Suprapubic skin (tissue), 4 donors: ENCODE data around the gene IFIT1B. TPM values are rescaled to one million over a fixed set of nuclear protein-coding genes. Genes with fewer than 3 reads are reported as not detected.

Source experiments
- DNase-seq, 2 donors: peaks; one replicate each; pipeline ENCODE4 v3.0.0-alpha.2; 2019; ENCODE audit warnings: low spot score in 2 of 2
- H3K27ac ChIP-seq: fragments of 200-600 bp; sonication (generic); one replicate; pipeline ENCODE4 v1.5.1; 2019
- H3K27me3 ChIP-seq: fragments of 200-600 bp; sonication (generic); one replicate; pipeline ENCODE4 v1.5.1; 2019
- H3K36me3 ChIP-seq: fragments of 200-600 bp; sonication (generic); one replicate; pipeline ENCODE4 v1.5.1; 2019
- H3K4me1 ChIP-seq: fragments of 200-600 bp; sonication (generic); one replicate; pipeline ENCODE4 v1.5.1; 2019
- H3K4me3 ChIP-seq: fragments of 200-600 bp; sonication (generic); one replicate; pipeline ENCODE4 v1.5.1; 2019; ENCODE audit warnings: mild to moderate bottlenecking
- H3K9me3 ChIP-seq: fragments of 200-600 bp; sonication (generic); one replicate; pipeline ENCODE4 v1.5.1; 2019
- CTCF ChIP-seq, 2 donors: fragments of 200-600 bp in 1 of 2; fragments of 450-650 bp in 1 of 2; sonication (generic) in 1 of 2; IDR thresholded peaks; one replicate each; pipeline ENCODE4 v1.5.1; 2016 to 2019; ENCODE audit warnings: antibody characterized with exemption in 2 of 2, mild to moderate bottlenecking in 1 of 2, moderate library complexity in 1 of 2
- EP300 ChIP-seq: sonication (generic); formaldehyde crosslinking; IDR thresholded peaks from one replicate; pipeline ENCODE4 v1.6.1; 2017; ENCODE audit warnings: antibody characterized with exemption
- POLR2A ChIP-seq, 2 donors: fragments of 450-650 bp; IDR thresholded peaks; one replicate each; pipeline ENCODE4 v1.6.1; 2017; ENCODE audit warnings: antibody characterized with exemption in 2 of 2, mild to moderate bottlenecking in 2 of 2, moderate library complexity in 2 of 2
- POLR2AphosphoS5 ChIP-seq, 3 donors: sonication (generic); formaldehyde crosslinking; IDR thresholded peaks; one replicate each; pipeline ENCODE4 v1.6.1; 2017; ENCODE audit warnings: antibody characterized with exemption in 3 of 3
- WGBS: methylation state at CpG from one replicate; pipeline ENCODE4 v1.1.5; 2018; 5-methylcytosine and 5-hydroxymethylcytosine counted together
- total RNA-seq, 4 donors: library from RNA; depleted of rRNA; stranded (reverse); fragments of >200 nt; gene quantifications; one replicate each; pipeline ENCODE4 v1.1.0, GENCODE V29; 2016

Gene IFIT1B
- total RNA-seq, 4 donors from 2014 or later = not detected

- Histone ChIP-seq H3K36me3 (no peaks in the 10 kb centered on the region), H3K27me3 (no peaks in the 10 kb centered on the region), H3K4me3 (no peak overlapping the region), H3K9me3 (no peaks in the 10 kb centered on the region), H3K27ac (no peak overlapping the region), H3K4me1 (peaks cover 3% of the 10 kb centered on the region)
- no peak for DNase-seq
- TF ChIP-seq POLR2A (IDR thresholded peaks at IDR 0.05) (no peak), CTCF (IDR thresholded peaks at IDR 0.05) (no peak), EP300 (no peak), POLR2AphosphoS5 (IDR thresholded peaks at IDR 0.05) (no peak)
Observed at GRCh38 chr10:89360157-89360556, 17.7 kb upstream of the IFIT1B start.

- Histone ChIP-seq H3K4me3 (no peak overlapping the region), H3K9me3 (no peaks in the 10 kb centered on the region), H3K4me1 (peaks cover 13% of the 10 kb centered on the region), H3K27me3 (no peaks in the 10 kb centered on the region), H3K27ac (no peak overlapping the region), H3K36me3 (no peaks in the 10 kb centered on the region)
- DNase-seq = no peak
- TF ChIP-seq POLR2AphosphoS5 (IDR thresholded peaks at IDR 0.05) = no peak
- no peak for TF ChIP-seq POLR2A (IDR thresholded peaks at IDR 0.05)
- TF ChIP-seq CTCF (IDR thresholded peaks at IDR 0.05) = no peak
- TF ChIP-seq EP300 = no peak
Observed at GRCh38 chr10:89362929-89363328, 14.9 kb upstream of the IFIT1B start.

- no peaks in the 10 kb centered on the region for H3K27me3 ChIP-seq
- H3K9me3 ChIP-seq = no peaks in the 10 kb centered on the region
- whole genome bisulfite sequencing = 75% methylated on average over 6 of the region's 6 CpGs
- no peak for DNase-seq
- H3K36me3 ChIP-seq = no peaks in the 10 kb centered on the region
- H3K4me3 ChIP-seq = no peak overlapping the region
- no peak for TF ChIP-seq CTCF (IDR thresholded peaks at IDR 0.05)
- H3K4me1 ChIP-seq = peaks cover 20% of the 10 kb centered on the region
- H3K27ac ChIP-seq = no peak overlapping the region
Observed at GRCh38 chr10:89363729-89364442, 14.0 kb upstream of the IFIT1B start.

- TF ChIP-seq EP300 (no peak), POLR2AphosphoS5 (IDR thresholded peaks at IDR 0.05) (no peak), POLR2A (IDR thresholded peaks at IDR 0.05) (no peak), CTCF (IDR thresholded peaks at IDR 0.05) (no peak)
- WGBS = 94% methylated on average over 1 of the region's 1 CpG
Observed at GRCh38 chr10:89364531-89364930, 13.3 kb upstream of the IFIT1B start.

GRCh38 chr10:89367529-89367928 is 10.3 kb upstream of the IFIT1B start:
- no peak for TF ChIP-seq POLR2A (IDR thresholded peaks at IDR 0.05)
- no peak for TF ChIP-seq EP300
- no peak for TF ChIP-seq CTCF (IDR thresholded peaks at IDR 0.05)
- TF ChIP-seq POLR2AphosphoS5 (IDR thresholded peaks at IDR 0.05) = no peak

More at GRCh38 chr10:89364531-89364930, 13.3 kb upstream of the IFIT1B start:
- no peak overlapping the region for H3K4me3 ChIP-seq
- H3K36me3 ChIP-seq = no peaks in the 10 kb centered on the region
- no peaks in the 10 kb centered on the region for H3K9me3 ChIP-seq
- DNase-seq = no peak
- H3K27me3 ChIP-seq = no peaks in the 10 kb centered on the region
- H3K4me1 ChIP-seq = peaks cover 23% of the 10 kb centered on the region
- H3K27ac ChIP-seq = no peak overlapping the region

More at GRCh38 chr10:89367529-89367928, 10.3 kb upstream of the IFIT1B start:
- Histone ChIP-seq H3K4me1 (peaks cover 22% of the 10 kb centered on the region), H3K27ac (peak overlapping the region; percentile 18), H3K9me3 (no peaks in the 10 kb centered on the region), H3K36me3 (no peaks in the 10 kb centered on the region), H3K27me3 (no peaks in the 10 kb centered on the region), H3K4me3 (no peak overlapping the region)
- WGBS = 51% methylated on average over 4 of the region's 4 CpGs
- no peak for DNase-seq
